Neural progenitor cell (in vitro differentiated cells): ENCODE data around the gene AHI1. TPM values are rescaled to one million over a fixed set of nuclear protein-coding genes. Genes with fewer than 3 reads are reported as not detected.
"Not testable (repeated sequence)": the region's sequence is repeated elsewhere in the genome, so short reads cannot be mapped to it uniquely, and the experiment has no call there.

ENCODE experiments used
- DNase-seq: peaks from one replicate; pipeline ENCODE4 v3.0.0-alpha.2; 2016; ENCODE audit warnings: low spot score
- H2AFZ ChIP-seq: fragments of 200-600 bp; sonication (generic); replicated peaks from 2 replicates; pipeline ENCODE4 v1.6.1; 2016; ENCODE audit warnings: antibody characterized with exemption
- H3F3A ChIP-seq: fragments of 200-600 bp; sonication (generic); 2 replicates; pipeline ENCODE4 v1.6.1; 2016; ENCODE audit warnings: antibody characterized with exemption, low read depth
- H3K27ac ChIP-seq: fragments of 200-600 bp; sonication (generic); 2 replicates; pipeline ENCODE4 v1.5.1; 2016; ENCODE audit warnings: mild to moderate bottlenecking
- H3K27me3 ChIP-seq: fragments of 200-600 bp; sonication (generic); 2 replicates; pipeline ENCODE4 v1.6.1; 2016; ENCODE audit warnings: mild to moderate bottlenecking, moderate library complexity
- H3K36me3 ChIP-seq: fragments of 200-600 bp; sonication (generic); 2 replicates; pipeline ENCODE4 v1.5.1; 2016
- H3K4me1 ChIP-seq: fragments of 200-600 bp; sonication (generic); 2 replicates; pipeline ENCODE4 v1.6.1; 2016; ENCODE audit warnings: mixed run types
- H3K4me2 ChIP-seq: fragments of 200-600 bp; sonication (generic); 2 replicates; pipeline ENCODE4 v1.6.1; 2016
- H3K4me3 ChIP-seq: fragments of 200-600 bp; sonication (generic); 2 replicates; pipeline ENCODE4 v1.5.1; 2016
- H3K79me2 ChIP-seq: fragments of 200-600 bp; sonication (generic); 2 replicates; pipeline ENCODE4 v1.6.1; 2016; ENCODE audit warnings: low read depth
- H3K9ac ChIP-seq: fragments of 200-600 bp; sonication (generic); 2 replicates; pipeline ENCODE4 v1.6.1; 2016
- H3K9me3 ChIP-seq: fragments of 200-600 bp; sonication (generic); 2 replicates; pipeline ENCODE4 v1.5.1; 2016; ENCODE audit warnings: low read depth
- H4K20me1 ChIP-seq: fragments of 200-600 bp; sonication (generic); 2 replicates; pipeline ENCODE4 v1.6.1; 2016; ENCODE audit warnings: low read depth
- H3K27ac Mint-ChIP-seq: 3 replicates; pipeline ENCODE4 v1.8.0; 2021; ENCODE audit warnings: mixed read lengths
- H3K27me3 Mint-ChIP-seq: 2 replicates; pipeline ENCODE4 v1.8.0; 2022; ENCODE audit warnings: low read depth, mild to moderate bottlenecking, inconsistent platforms, moderate library complexity, mixed read lengths; ENCODE audit not compliant: insufficient read depth
- H3K36me3 Mint-ChIP-seq: 3 replicates; pipeline ENCODE4 v1.8.0; 2021; ENCODE audit warnings: mixed read lengths
- H3K4me1 Mint-ChIP-seq: 3 replicates; pipeline ENCODE4 v1.8.0; 2021; ENCODE audit warnings: mixed read lengths
- H3K4me3 Mint-ChIP-seq: 3 replicates; pipeline ENCODE4 v1.8.0; 2021; ENCODE audit warnings: mild to moderate bottlenecking, moderate library complexity, mixed read lengths
- H3K9me3 Mint-ChIP-seq: 3 replicates; pipeline ENCODE4 v1.8.0; 2020; ENCODE audit warnings: mixed read lengths
- EZH2 ChIP-seq: fragments of 200-600 bp; sonication (generic); IDR thresholded peaks from 2 replicates; pipeline ENCODE4 v1.6.1; 2017; ENCODE audit warnings: antibody characterized with exemption, mild to moderate bottlenecking, moderate library complexity
- EZH2phosphoT487 ChIP-seq: fragments of 200-600 bp; sonication (generic); IDR thresholded peaks from 2 replicates; pipeline ENCODE4 v1.6.1; 2017; ENCODE audit warnings: antibody characterized with exemption
- total RNA-seq: library from RNA; depleted of rRNA; stranded (reverse); fragments of >200 nt; gene quantifications from 2 replicates; pipeline ENCODE4 v1.2.3, GENCODE V29; 2015; ENCODE audit warnings: low replicate concordance
- TF ChIP-seq, protein P1 (sequence below): fragments of 200-600 bp; sonication (generic); IDR thresholded peaks from 2 replicates; pipeline ENCODE4 v1.5.1; 2017; ENCODE audit warnings: antibody characterized with exemption, mild to moderate bottlenecking

Gene AHI1
- total RNA-seq, 1 donor from 2014 or later: 26.2 TPM

DNA sequence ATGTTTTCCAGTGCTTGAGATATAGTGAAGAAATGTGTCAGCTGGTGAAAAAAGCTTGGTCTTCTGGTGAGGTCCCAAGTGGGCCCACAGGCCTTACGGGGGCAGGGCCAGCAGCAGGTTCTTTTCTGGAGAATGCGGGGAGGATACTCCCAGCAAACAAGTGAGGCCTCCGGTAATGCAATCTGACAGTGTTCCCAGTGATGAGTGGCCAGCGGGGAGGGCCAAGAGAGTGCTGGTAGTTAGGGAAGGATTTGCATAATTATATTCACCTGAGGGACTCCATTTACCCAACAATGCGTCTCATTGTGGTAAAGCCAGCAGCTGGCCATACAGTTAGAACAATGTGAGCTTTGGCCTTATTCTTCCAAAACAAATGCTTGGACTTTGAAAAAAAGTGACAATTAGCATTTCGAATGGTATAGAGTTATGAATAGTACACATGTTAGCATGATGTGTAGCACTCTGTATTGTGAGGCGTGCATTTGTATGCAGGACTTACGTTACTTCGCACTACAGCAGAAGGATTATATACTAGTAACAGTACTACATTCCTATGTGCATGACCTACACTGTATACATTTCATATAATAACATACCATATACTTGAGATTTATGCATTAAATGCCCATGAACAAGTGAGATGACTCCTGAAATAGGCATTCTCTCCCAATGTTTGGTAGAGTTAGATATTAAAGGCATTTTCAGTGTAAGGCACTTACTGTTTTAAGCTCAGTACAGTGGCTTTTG lies 246.6 kb downstream of the AHI1 start:
- H3K27ac Mint-ChIP-seq: peak overlapping the region; percentile 15
- H4K20me1 ChIP-seq: no peaks in the 10 kb centered on the region
- H3K27me3 Mint-ChIP-seq: peaks cover 8% of the 10 kb centered on the region
- no peaks in the 10 kb centered on the region for H3K79me2 ChIP-seq
- H2AFZ ChIP-seq: no peak overlapping the region
- peak overlapping the region; percentile 99 for H3K27ac ChIP-seq
- H3K36me3 ChIP-seq: no peaks in the 10 kb centered on the region
- no peaks in the 10 kb centered on the region for H3K9me3 ChIP-seq
- no peak overlapping the region for H3K9ac ChIP-seq
- H3K4me3 Mint-ChIP-seq: no peak overlapping the region
- H3K36me3 Mint-ChIP-seq: no peaks in the 10 kb centered on the region
- peaks cover 20% of the 10 kb centered on the region for H3K4me1 Mint-ChIP-seq
- peaks cover 37% of the 10 kb centered on the region for H3K4me1 ChIP-seq
- peaks cover 43% of the 10 kb centered on the region for H3F3A ChIP-seq
- no peaks in the 10 kb centered on the region for H3K27me3 ChIP-seq
- no peaks in the 10 kb centered on the region for H3K9me3 Mint-ChIP-seq
- H3K4me3 ChIP-seq: peak overlapping the region; percentile 40
- TF ChIP-seq EZH2 (no peak), EZH2phosphoT487 (no peak)
- TF ChIP-seq, protein P1, sequence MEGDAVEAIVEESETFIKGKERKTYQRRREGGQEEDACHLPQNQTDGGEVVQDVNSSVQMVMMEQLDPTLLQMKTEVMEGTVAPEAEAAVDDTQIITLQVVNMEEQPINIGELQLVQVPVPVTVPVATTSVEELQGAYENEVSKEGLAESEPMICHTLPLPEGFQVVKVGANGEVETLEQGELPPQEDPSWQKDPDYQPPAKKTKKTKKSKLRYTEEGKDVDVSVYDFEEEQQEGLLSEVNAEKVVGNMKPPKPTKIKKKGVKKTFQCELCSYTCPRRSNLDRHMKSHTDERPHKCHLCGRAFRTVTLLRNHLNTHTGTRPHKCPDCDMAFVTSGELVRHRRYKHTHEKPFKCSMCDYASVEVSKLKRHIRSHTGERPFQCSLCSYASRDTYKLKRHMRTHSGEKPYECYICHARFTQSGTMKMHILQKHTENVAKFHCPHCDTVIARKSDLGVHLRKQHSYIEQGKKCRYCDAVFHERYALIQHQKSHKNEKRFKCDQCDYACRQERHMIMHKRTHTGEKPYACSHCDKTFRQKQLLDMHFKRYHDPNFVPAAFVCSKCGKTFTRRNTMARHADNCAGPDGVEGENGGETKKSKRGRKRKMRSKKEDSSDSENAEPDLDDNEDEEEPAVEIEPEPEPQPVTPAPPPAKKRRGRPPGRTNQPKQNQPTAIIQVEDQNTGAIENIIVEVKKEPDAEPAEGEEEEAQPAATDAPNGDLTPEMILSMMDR: no peak
- peak overlapping the region; percentile 90 for H3K4me2 ChIP-seq
- DNase-seq: peak; percentile 92

DNA sequence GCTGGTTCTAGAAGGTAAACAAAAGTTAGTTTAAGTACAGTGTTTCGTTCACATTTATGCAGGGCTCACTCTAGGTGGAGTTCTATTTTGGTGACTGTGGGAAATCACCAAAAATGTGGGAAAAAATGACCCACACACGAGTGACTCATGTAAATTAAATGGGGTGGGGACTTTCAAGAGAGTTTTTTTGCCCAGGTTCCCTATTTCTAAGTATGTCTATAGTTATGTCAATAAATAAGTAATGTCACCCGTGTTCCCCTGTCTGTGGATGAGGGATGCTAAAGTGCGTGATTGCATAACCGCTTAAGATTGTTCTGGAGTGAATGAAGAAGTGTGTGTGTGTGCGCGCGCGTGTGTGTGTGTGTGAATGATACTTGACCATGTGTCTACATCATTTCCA lies 247.3 kb downstream of the AHI1 start:
- no peak for TF ChIP-seq EZH2phosphoT487
- TF ChIP-seq, protein P1: no peak
- H3K4me3 Mint-ChIP-seq: no peak overlapping the region
- Histone ChIP-seq H3K27me3 (no peaks in the 10 kb centered on the region), H3K9ac (no peak overlapping the region), H2AFZ (no peak overlapping the region), H3K9me3 (no peaks in the 10 kb centered on the region), H3K36me3 (no peaks in the 10 kb centered on the region), H3K4me3 (no peak overlapping the region), H3K27ac (peak overlapping the region; percentile 87), H3K4me2 (peak overlapping the region; percentile 21), H4K20me1 (no peaks in the 10 kb centered on the region), H3F3A (peaks cover 43% of the 10 kb centered on the region), H3K4me1 (peaks cover 37% of the 10 kb centered on the region), H3K79me2 (no peaks in the 10 kb centered on the region)
- no peak overlapping the region for H3K27ac Mint-ChIP-seq
- no peak for DNase-seq
- H3K9me3 Mint-ChIP-seq: no peaks in the 10 kb centered on the region
- peaks cover 20% of the 10 kb centered on the region for H3K4me1 Mint-ChIP-seq
- peaks cover 8% of the 10 kb centered on the region for H3K27me3 Mint-ChIP-seq
- H3K36me3 Mint-ChIP-seq: no peaks in the 10 kb centered on the region

DNA sequence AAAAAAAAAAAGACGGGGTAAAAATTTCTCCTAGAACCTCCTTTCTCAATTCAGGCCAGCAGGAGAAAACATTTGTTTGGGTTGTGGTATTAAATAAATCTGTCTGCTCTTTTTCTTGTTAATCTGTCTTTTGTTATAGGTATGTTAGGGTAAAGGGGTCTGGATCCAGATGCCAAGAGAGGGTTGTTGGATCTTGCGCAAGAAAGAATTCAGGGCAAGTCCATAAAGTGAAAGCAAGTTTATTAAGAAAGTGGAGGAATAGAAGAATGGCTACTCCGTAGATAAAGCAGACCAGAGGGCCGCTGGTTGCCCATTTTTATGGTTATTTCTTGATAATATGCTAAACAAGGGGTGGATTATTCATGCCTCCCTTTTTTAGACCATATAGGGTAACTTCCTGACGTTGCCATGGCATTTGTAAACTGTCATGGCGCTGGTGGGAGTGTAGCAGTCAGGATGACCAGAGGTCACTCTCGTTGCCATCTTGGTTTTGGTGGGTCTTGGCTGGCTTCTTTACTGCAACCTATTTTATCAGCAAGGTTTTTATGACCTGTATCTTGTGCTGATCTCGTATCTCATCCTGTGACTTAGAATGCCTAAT lies 251.0 kb downstream of the AHI1 start:
- not testable (repeated sequence) for H3K27me3 Mint-ChIP-seq

DNA sequence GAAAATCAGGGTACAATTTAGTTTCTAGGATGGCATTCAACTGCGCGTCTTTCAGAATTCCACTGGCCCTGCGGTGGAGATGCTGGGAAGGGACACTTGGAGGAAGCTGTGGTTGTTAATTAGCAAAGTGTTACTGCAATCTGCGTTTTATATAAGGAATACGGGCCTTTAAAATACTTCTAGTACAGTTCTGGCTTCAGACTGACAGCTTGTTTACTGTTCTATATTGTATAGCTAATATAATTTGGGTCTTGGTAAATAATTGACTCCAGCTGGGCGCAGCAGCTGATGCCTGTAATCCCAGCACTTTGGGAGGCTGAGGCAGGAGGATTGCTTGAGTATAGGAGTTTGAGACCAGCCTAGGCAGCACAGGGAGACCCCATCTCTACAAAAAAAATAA lies 252.7 kb downstream of the AHI1 start:
- Mint-ChIP-seq H3K36me3 (no peaks in the 10 kb centered on the region), H3K9me3 (no peaks in the 10 kb centered on the region), H3K27me3 (no peaks in the 10 kb centered on the region), H3K27ac (peak overlapping the region; percentile 21), H3K4me3 (no peak overlapping the region), H3K4me1 (peaks cover 2% of the 10 kb centered on the region)
- Histone ChIP-seq H3K27me3 (no peaks in the 10 kb centered on the region), H3K9me3 (no peaks in the 10 kb centered on the region), H4K20me1 (no peaks in the 10 kb centered on the region), H3K4me1 (peaks cover 17% of the 10 kb centered on the region), H3K27ac (no peak overlapping the region), H3K36me3 (no peaks in the 10 kb centered on the region), H3K9ac (no peak overlapping the region), H3K4me2 (no peak overlapping the region), H3K79me2 (no peaks in the 10 kb centered on the region), H2AFZ (peak overlapping the region; percentile 65), H3K4me3 (no peak overlapping the region), H3F3A (peaks cover 8% of the 10 kb centered on the region)
- DNase-seq: no peak
- no peak for TF ChIP-seq EZH2
- TF ChIP-seq, protein P1: no peak
- TF ChIP-seq EZH2phosphoT487: no peak

More for the DNA sequence above, 251.0 kb downstream of the AHI1 start:
- not testable (repeated sequence) for H4K20me1 ChIP-seq, H3K9me3 Mint-ChIP-seq, H3K4me3 ChIP-seq, H3K27ac Mint-ChIP-seq, H3K9ac ChIP-seq, H3K4me3 Mint-ChIP-seq, H2AFZ ChIP-seq, H3K79me2 ChIP-seq, H3K36me3 ChIP-seq, H3K27ac ChIP-seq, H3K36me3 Mint-ChIP-seq, H3K27me3 ChIP-seq, H3K9me3 ChIP-seq, H3K4me2 ChIP-seq, DNase-seq
- peaks cover 14% of the 10 kb centered on the region for H3K4me1 Mint-ChIP-seq
- Histone ChIP-seq H3K4me1 (peaks cover 32% of the 10 kb centered on the region), H3F3A (peaks cover 24% of the 10 kb centered on the region)
